ENCODE data around the gene PREX1.
"Not testable (repeated sequence)": the region's sequence is repeated elsewhere in the genome, so short reads cannot be mapped to it uniquely, and the experiment has no call there.

Gene PREX1

DNA sequence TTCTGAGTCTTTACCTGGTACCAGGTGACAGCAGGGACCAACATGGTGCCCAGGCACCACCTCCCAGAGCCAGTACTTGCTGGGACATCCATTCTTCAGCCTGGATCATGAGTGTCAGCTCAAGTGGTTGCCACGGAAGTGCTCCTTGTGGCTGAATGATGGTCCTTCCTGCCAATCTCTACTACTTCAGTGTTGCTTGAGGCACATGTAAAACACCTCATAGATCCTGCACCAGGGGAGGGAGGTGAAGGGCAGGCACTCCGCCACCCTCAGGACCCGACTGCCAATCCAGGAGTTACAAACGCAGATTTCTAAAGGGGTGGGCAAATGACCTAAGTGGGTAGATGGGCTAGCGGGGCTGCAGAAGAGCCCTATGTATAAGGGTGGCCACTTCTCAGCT lies 226.0 kb downstream of the PREX1 start:
- TF ChIP-seq, protein P1, sequence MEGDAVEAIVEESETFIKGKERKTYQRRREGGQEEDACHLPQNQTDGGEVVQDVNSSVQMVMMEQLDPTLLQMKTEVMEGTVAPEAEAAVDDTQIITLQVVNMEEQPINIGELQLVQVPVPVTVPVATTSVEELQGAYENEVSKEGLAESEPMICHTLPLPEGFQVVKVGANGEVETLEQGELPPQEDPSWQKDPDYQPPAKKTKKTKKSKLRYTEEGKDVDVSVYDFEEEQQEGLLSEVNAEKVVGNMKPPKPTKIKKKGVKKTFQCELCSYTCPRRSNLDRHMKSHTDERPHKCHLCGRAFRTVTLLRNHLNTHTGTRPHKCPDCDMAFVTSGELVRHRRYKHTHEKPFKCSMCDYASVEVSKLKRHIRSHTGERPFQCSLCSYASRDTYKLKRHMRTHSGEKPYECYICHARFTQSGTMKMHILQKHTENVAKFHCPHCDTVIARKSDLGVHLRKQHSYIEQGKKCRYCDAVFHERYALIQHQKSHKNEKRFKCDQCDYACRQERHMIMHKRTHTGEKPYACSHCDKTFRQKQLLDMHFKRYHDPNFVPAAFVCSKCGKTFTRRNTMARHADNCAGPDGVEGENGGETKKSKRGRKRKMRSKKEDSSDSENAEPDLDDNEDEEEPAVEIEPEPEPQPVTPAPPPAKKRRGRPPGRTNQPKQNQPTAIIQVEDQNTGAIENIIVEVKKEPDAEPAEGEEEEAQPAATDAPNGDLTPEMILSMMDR (IDR thresholded peaks at IDR 0.05; ENCODE audit: extremely low read depth, missing control alignments) = no peak
- DNase-seq (ENCODE audit: low spot score) = no peak

DNA sequence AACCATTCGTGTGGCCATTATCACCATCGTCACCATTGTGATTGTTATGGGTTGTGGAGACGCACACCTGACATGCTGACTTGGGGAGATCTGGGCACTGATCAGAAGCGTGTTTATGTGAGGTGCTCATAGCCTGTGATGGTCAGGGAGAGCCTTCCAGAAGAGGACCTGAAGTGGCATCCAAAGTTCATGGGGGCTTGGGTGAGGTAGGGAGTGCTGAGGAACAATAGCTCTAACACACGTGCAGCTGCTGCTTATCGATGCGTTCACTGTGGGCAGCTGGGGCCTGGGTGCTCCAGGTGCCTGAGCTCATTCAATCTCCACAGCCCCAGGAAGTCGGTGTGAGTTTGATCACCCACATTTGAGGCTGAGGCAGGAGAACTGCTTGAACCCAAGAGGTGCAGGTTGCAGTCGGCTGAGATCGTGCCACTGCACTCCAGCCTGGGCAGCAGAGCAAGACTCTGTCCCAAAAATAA lies 227.3 kb downstream of the PREX1 start:
- DNase-seq (ENCODE audit: low spot score) = no peak
- TF ChIP-seq, protein P1 (IDR thresholded peaks at IDR 0.05; ENCODE audit: extremely low read depth, missing control alignments) = no peak

DNA sequence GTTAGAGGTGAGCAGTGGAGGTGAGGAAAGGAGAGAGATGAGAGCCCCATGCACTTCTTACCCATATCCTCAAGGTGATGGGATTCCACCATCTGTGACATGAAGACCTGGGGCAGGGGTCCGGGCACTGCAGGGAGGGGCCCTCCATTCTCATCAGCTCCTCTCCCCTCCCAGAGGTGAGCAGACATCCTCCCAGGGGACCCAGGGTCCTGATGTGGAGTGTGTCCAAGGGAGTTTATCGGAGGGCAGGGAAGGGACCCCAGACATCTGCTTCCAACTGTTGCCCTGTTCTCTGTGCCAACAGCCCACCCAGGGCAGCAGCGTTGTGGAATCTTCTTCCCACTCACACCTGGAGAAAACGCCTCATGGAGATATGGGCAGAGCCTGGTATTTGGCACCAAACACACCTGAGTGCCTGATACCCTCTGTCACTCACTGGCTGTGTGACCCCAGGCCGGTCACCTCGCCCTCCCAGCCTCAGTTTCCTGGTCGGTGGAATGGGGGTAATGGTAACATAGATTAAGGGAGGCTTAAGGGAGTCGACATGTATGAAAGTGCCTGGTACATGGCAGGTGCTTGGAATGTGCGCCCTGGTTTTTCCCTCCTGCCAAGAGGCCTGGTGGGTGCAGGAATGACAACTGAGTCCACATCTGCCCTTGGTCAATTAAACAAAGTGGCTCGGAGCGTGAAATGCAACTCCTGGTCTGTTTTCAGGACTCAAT lies 227.9 kb downstream of the PREX1 start:
- TF ChIP-seq, protein P1 (IDR thresholded peaks at IDR 0.05; ENCODE audit: extremely low read depth, missing control alignments) = no peak
- no peak for DNase-seq (ENCODE audit: low spot score)

DNA sequence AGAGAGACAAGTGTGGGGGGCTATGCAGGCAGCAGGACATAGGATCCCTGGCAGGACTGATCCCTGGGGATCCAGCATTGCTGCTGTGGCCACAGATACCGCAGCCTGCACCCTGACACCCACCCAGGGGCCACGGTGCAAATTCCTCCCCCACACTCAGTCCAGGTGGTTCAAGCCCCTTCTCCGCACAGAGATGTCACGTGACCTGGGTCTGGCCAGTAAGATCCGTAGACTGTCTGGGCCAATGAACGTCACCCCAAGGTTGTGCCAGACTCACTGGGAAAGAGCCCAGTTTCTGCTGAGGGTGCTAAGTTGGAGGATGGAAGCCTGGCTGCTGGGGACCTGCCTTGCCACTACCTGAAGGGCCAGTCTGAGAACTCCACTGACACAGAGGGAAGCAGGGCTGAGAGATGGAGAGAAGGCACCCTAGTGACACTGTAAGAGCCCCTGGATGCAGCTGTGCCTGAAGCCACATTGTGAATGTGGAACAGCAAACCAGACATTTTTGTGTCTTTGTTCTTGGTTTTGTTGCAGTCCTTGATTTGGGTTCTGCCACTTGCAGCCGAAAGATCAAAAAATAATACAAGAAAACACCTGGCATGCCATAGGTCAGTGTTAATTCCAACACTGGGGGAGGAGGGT lies 228.6 kb downstream of the PREX1 start:
- TF ChIP-seq, protein P1 (IDR thresholded peaks at IDR 0.05; ENCODE audit: extremely low read depth, missing control alignments) = no peak

DNA sequence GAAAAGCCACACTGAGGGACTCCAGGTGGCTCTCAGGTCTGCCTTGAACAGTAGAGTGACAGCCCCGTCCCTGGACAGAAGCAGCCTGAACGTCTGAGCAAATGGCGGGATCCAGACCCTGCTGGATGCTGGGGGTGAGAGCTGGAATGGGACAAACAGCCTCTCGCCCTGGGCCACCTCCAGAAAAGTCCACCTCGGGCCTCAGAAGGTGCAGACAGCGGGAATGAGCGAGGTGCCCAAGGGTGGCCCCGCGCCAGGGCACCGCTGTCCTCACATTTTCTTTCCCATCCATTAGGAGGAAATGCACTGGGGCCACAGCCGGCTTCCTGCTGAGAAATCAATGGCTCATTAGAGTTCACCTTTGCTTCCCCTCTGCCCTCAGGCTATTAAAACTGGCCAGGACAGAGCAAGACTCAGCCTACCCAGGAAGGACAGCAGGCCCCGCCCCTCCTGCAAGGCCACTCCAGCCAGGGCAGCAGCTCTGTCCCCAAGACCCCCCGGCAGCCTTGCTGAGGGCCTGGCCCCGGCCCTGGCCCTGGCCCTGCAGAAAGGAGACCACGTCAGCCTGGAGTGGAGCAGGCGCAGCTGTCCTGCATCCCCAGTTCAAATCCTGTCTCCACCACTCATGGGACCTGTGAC lies 229.4 kb downstream of the PREX1 start:
- not testable (repeated sequence) for DNase-seq (ENCODE audit: low spot score)

More for the DNA sequence above, 228.6 kb downstream of the PREX1 start:
- DNase-seq (ENCODE audit: low spot score) = no peak

DNA sequence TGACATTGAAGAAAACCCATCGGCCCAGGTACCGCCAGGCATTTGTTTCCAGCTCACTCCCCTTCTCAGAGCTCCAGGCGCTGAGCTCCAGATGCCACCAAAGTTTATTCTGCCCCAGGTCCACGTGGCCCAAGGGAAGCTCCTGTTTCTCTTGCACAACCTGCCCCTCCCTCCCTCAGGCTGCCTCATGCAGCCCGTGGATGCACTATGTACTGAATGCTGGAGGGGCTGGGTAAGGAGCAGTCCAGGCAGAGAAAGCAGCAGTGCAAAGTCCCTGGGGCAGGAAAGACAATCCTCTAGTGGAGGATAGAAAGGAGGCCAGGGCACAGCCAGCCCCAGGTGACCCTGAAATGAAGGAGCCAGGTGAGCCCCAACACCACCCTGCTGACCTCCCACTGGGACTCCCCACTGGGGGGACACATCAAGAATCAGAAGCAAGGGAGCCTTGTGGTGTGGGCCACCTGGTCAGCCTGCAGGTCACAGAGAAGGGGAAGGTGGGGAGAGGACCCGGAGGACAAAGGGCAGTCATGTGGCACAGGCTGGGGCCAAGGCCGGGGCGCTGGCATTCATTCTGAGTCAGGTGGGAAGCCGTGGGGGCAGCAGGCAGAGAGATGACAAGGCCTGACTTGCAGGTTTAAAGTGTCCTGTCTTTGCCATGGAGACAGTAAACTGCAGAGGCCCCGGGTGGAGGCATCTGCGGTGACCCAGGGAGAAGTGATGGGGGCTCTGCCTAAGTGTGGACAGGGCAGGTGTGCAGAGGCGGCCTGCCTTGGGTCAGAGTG lies 230.1 kb downstream of the PREX1 start:
- DNase-seq (ENCODE audit: low spot score) = no peak
- TF ChIP-seq, protein P1 (IDR thresholded peaks at IDR 0.05; ENCODE audit: extremely low read depth, missing control alignments) = no peak

DNA sequence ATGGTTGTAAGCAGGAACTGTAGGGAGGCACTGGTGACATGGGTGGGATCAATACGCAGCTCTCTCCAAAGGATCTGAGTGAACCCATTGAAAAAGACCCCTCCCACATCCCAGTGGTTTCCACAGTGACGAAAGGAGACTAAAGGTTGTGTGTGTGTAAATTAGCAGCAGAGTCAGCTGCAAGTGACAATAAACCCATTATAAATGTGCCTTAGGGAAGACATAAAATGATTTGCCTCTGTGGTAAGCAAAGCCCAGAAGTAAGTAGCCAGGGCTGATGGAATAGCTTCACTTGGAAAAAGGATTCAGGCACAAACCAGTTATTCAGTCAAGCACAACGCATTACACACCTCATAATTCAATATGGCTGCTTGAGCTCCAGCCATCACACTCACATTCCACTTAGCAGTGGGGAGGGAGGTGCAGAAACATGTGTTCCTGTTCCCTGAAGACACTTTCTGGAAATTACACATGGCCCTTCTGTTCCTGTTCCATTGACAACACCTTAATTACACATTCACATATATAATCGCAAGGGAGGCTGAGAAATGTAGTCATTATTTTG lies 231.4 kb downstream of the PREX1 start:
- TF ChIP-seq, protein P1 (IDR thresholded peaks at IDR 0.05; ENCODE audit: extremely low read depth, missing control alignments) = no peak
- DNase-seq (ENCODE audit: low spot score) = no peak

Data from GM20000 (cell line).